Measurements from ENCODE around the gene EDRF1. TPM values are rescaled to one million over a fixed set of nuclear protein-coding genes. Genes with fewer than 3 reads are reported as not detected.

Gene EDRF1
- total RNA-seq, 1 experiment from 2014 or later, result 24.1 TPM

GRCh38 chr10:125689955-125690569 is 29.4 kb upstream of the EDRF1 start:
- Mint-ChIP-seq H3K27ac (ENCODE audit: low read depth, unreplicated experiment) (no peak overlapping the region), H3K4me3 (ENCODE audit: unreplicated experiment) (no peak overlapping the region), H3K27me3 (ENCODE audit: insufficient read depth, unreplicated experiment) (peaks cover 17% of the 10 kb centered on the region), H3K36me3 (ENCODE audit: insufficient read depth, unreplicated experiment) (no peaks in the 10 kb centered on the region), H3K9me3 (ENCODE audit: unreplicated experiment) (no peaks in the 10 kb centered on the region), H3K4me1 (ENCODE audit: insufficient read depth, unreplicated experiment) (no peaks in the 10 kb centered on the region)
- no TSS peak for BruUV-seq (replicated peaks)
- TF ChIP-seq, protein P1, sequence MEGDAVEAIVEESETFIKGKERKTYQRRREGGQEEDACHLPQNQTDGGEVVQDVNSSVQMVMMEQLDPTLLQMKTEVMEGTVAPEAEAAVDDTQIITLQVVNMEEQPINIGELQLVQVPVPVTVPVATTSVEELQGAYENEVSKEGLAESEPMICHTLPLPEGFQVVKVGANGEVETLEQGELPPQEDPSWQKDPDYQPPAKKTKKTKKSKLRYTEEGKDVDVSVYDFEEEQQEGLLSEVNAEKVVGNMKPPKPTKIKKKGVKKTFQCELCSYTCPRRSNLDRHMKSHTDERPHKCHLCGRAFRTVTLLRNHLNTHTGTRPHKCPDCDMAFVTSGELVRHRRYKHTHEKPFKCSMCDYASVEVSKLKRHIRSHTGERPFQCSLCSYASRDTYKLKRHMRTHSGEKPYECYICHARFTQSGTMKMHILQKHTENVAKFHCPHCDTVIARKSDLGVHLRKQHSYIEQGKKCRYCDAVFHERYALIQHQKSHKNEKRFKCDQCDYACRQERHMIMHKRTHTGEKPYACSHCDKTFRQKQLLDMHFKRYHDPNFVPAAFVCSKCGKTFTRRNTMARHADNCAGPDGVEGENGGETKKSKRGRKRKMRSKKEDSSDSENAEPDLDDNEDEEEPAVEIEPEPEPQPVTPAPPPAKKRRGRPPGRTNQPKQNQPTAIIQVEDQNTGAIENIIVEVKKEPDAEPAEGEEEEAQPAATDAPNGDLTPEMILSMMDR (IDR thresholded peaks at IDR 0.05; ENCODE audit: unreplicated experiment), result no peak
- ChIA-PET CTCF (interaction anchor here (1.1 kb wide), 1 partner anchor 10 kb away, joined by 4 read pairs; no protein-coding TSS in a partner anchor), POLR2A (interaction anchor here (0.6 kb wide), 1 partner anchor 12 kb away, joined by 3 read pairs; no protein-coding TSS in a partner anchor)
- DNase-seq (ENCODE audit: unreplicated experiment), result no peak
- intact Hi-C loops (cut with micrococcal nuclease), result no loop called here

- CTCF ChIA-PET, result no interaction called here
Measured at GRCh38 chr10:125691160-125691981, 28.1 kb upstream of the EDRF1 start.

GRCh38 chr10:125692196-125692595 is 27.3 kb upstream of the EDRF1 start:
- POLR2A ChIA-PET, result no interaction called here
- no peaks in the 10 kb centered on the region for H3K36me3 Mint-ChIP-seq (ENCODE audit: insufficient read depth, unreplicated experiment)
- BruUV-seq (replicated peaks), result no TSS peak
- peaks cover 17% of the 10 kb centered on the region for H3K27me3 Mint-ChIP-seq (ENCODE audit: insufficient read depth, unreplicated experiment)
- no peak overlapping the region for H3K4me3 Mint-ChIP-seq (ENCODE audit: unreplicated experiment)
- no peak for DNase-seq (ENCODE audit: unreplicated experiment)
- no peaks in the 10 kb centered on the region for H3K9me3 Mint-ChIP-seq (ENCODE audit: unreplicated experiment)
- no peak overlapping the region for H3K27ac Mint-ChIP-seq (ENCODE audit: low read depth, unreplicated experiment)
- intact Hi-C loops (cut with micrococcal nuclease), result no loop called here
- TF ChIP-seq, protein P1 (IDR thresholded peaks at IDR 0.05; ENCODE audit: unreplicated experiment), result no peak
- CTCF ChIA-PET, result no interaction called here
- no peaks in the 10 kb centered on the region for H3K4me1 Mint-ChIP-seq (ENCODE audit: insufficient read depth, unreplicated experiment)

More at GRCh38 chr10:125691160-125691981, 28.1 kb upstream of the EDRF1 start:
- Mint-ChIP-seq H3K27me3 (ENCODE audit: insufficient read depth, unreplicated experiment) (peaks cover 17% of the 10 kb centered on the region), H3K27ac (ENCODE audit: low read depth, unreplicated experiment) (no peak overlapping the region), H3K36me3 (ENCODE audit: insufficient read depth, unreplicated experiment) (no peaks in the 10 kb centered on the region), H3K4me1 (ENCODE audit: insufficient read depth, unreplicated experiment) (no peaks in the 10 kb centered on the region), H3K4me3 (ENCODE audit: unreplicated experiment) (no peak overlapping the region), H3K9me3 (ENCODE audit: unreplicated experiment) (no peaks in the 10 kb centered on the region)
- TF ChIP-seq, protein P1 (IDR thresholded peaks at IDR 0.05; ENCODE audit: unreplicated experiment), result no peak
- BruUV-seq (replicated peaks), result no TSS peak
- no peak for DNase-seq (ENCODE audit: unreplicated experiment)
- intact Hi-C loops (cut with micrococcal nuclease), result no loop called here
- POLR2A ChIA-PET, result no interaction called here

Measured in MCF 10A (cell line).